SIG-M5 (cell line): Measurements from ENCODE around the gene HSD17B8.

Source experiments
- DNase-seq: peaks from one replicate; lab custom pipeline; 2025; lab: John Stamatoyannopoulos, UW

The HSD17B8 gene

GRCh38 chr6:33204415-33205190, at the start of gene HSD17B8:
Gene HSD17B8, plus strand, starts transcription at chr6:33204655. Its CDS starts 14 bp downstream, at chr6:33204669.
- no peak for DNase-seq

GRCh38 chr6:33156561-33156960, 47.9 kb upstream of the HSD17B8 start:
- DNase-seq = no peak

GRCh38 chr6:33156964-33157363, 47.5 kb upstream of the HSD17B8 start:
- DNase-seq = no peak

GRCh38 chr6:33160096-33160495, 44.4 kb upstream of the HSD17B8 start:
- no peak for DNase-seq

GRCh38 chr6:33160728-33161344, 43.6 kb upstream of the HSD17B8 start:
- DNase-seq = no peak

GRCh38 chr6:33161354-33162331, 42.8 kb upstream of the HSD17B8 start:
- DNase-seq = no peak

GRCh38 chr6:33163540-33163939, 40.9 kb upstream of the HSD17B8 start:
- DNase-seq = no peak

GRCh38 chr6:33164176-33164575, 40.3 kb upstream of the HSD17B8 start:
- no peak for DNase-seq

- DNase-seq = no peak
Measured at GRCh38 chr6:33164665-33165373, 39.6 kb upstream of the HSD17B8 start.

- no peak for DNase-seq
Measured at GRCh38 chr6:33165581-33166258, 38.7 kb upstream of the HSD17B8 start.

GRCh38 chr6:33166363-33166762, 38.1 kb upstream of the HSD17B8 start:
- no peak for DNase-seq

- no peak for DNase-seq
Measured at GRCh38 chr6:33166811-33167210, 37.6 kb upstream of the HSD17B8 start.

GRCh38 chr6:33167374-33168283, 36.8 kb upstream of the HSD17B8 start:
- DNase-seq = no peak

GRCh38 chr6:33168284-33168601, 36.2 kb upstream of the HSD17B8 start:
- DNase-seq = no peak

GRCh38 chr6:33168639-33169038, 35.8 kb upstream of the HSD17B8 start:
- no peak for DNase-seq

- DNase-seq = no peak
Measured at GRCh38 chr6:33169291-33170175, 34.9 kb upstream of the HSD17B8 start.

GRCh38 chr6:33170176-33171015, 34.1 kb upstream of the HSD17B8 start:
- no peak for DNase-seq
